Esophagus muscularis mucosa (tissue), 4 donors: ENCODE data around the gene IQCH. TPM values are rescaled to one million over a fixed set of nuclear protein-coding genes. Genes with fewer than 3 reads are reported as not detected.
"Not testable (repeated sequence)": the region's sequence is repeated elsewhere in the genome, so short reads cannot be mapped to it uniquely, and the experiment has no call there.

Experiments
- DNase-seq: peaks from one replicate; pipeline ENCODE4 v3.0.0-alpha.2; 2017; ENCODE audit errors: extremely low spot score
- H3K27ac ChIP-seq, 4 donors: fragments of 200-600 bp; sonication (generic); replicated peaks in 1 of 4; 1 replicate in 3 of 4; 2 replicates in 1 of 4; pipeline ENCODE4 v1.5.1; 2016 to 2019; ENCODE audit warnings: mild to moderate bottlenecking in 1 of 4
- H3K27me3 ChIP-seq, 4 donors: fragments of 200-600 bp; sonication (generic); one replicate each; pipeline versions ENCODE4 v1.5.1 to v1.6.0; 2016 to 2019
- H3K36me3 ChIP-seq, 4 donors: fragments of 200-600 bp; sonication (generic); one replicate each; pipeline ENCODE4 v1.5.1; 2016 to 2019
- H3K4me1 ChIP-seq, 4 donors: fragments of 200-600 bp; sonication (generic); one replicate each; pipeline ENCODE4 v1.5.1; 2016 to 2019
- H3K4me3 ChIP-seq, 4 donors: fragments of 200-600 bp; sonication (generic); 1 replicate in 2 of 4; 2 replicates in 2 of 4; pipeline ENCODE4 v1.5.1; 2016 to 2019; ENCODE audit warnings: mild to moderate bottlenecking in 4 of 4, moderate library complexity in 1 of 4
- H3K9me3 ChIP-seq, 4 donors: fragments of 200-600 bp; sonication (generic); 1 replicate in 3 of 4; 2 replicates in 1 of 4; pipeline ENCODE4 v1.5.1; 2016 to 2019
- CTCF ChIP-seq, 3 experiments: fragments of 200-600 bp in 2 of 3; fragments of 450-650 bp in 1 of 3; sonication (generic) in 2 of 3; IDR thresholded peaks; one replicate each; pipeline ENCODE4 v1.5.1; 2017 to 2019; ENCODE audit warnings: antibody characterized with exemption in 3 of 3, mild to moderate bottlenecking in 2 of 3, moderate library complexity in 1 of 3
- EP300 ChIP-seq: sonication (generic); formaldehyde crosslinking; IDR thresholded peaks from one replicate; pipeline ENCODE4 v1.6.1; 2017; ENCODE audit warnings: antibody characterized with exemption
- POLR2A ChIP-seq: fragments of 450-650 bp; IDR thresholded peaks from one replicate; pipeline ENCODE4 v1.6.1; 2017; ENCODE audit warnings: antibody characterized with exemption, moderate library complexity, mild to moderate bottlenecking, low read depth
- POLR2AphosphoS5 ChIP-seq, 2 donors: sonication (generic); formaldehyde crosslinking; IDR thresholded peaks; one replicate each; pipeline ENCODE4 v1.6.1; 2017; ENCODE audit warnings: antibody characterized with exemption in 2 of 2
- WGBS: methylation state at CpG from one replicate; pipeline ENCODE4 v1.1.5; 2018; 5-methylcytosine and 5-hydroxymethylcytosine counted together
- intact Hi-C: fragments of 100-400 bp; cut with DNase I; formaldehyde crosslinking; loops from one replicate; pipeline ENCODE4 v1.15.1; 2023
- total RNA-seq, 4 donors: library from RNA; depleted of rRNA; stranded (reverse); fragments of >200 nt; gene quantifications; one replicate each; pipeline versions ENCODE4 v1.1.0 to v1.2.1, GENCODE V29; 2016

The IQCH gene
- total RNA-seq, 4 donors from 2014 or later, result 0.58 to 2.4 (median 1.2) TPM

- intact Hi-C loops, result loop anchor here (2.0 to 5.0 kb wide), 2 partner anchors 56 to 189 kb away; partner anchors contain the start of gene SMAD3
- Histone ChIP-seq H3K27me3 (no peaks in the 10 kb centered on the region), H3K27ac (peak overlapping the region; percentile 86 to 94 (median 90)), H3K4me1 (peaks cover 9 to 26% (median 20%) of the 10 kb centered on the region in 4 donors), H3K9me3 (no peaks in the 10 kb centered on the region), H3K4me3 (peak overlapping the region; percentile 81 to 88 (median 86)), H3K36me3 (no peaks in the 10 kb centered on the region)
- WGBS, result 46% methylated on average over 15 of the region's 15 CpGs
- TF ChIP-seq CTCF (IDR thresholded peaks at IDR 0.05) (no peak), EP300 (no peak), POLR2AphosphoS5 (IDR thresholded peaks at IDR 0.05) (no peak), POLR2A (no peak)
- DNase-seq, result no peak
Observed at GRCh38 chr15:67253549-67254237, 893 bp upstream of the IQCH start.

GRCh38 chr15:67256051-67256450, 1.5 kb downstream of the IQCH start:
- DNase-seq, result no peak
- Histone ChIP-seq H3K27me3 (no peaks in the 10 kb centered on the region), H3K4me3 (no peak overlapping the region), H3K27ac (no peak overlapping the region), H3K4me1 (peaks cover 9 to 21% (median 17%) of the 10 kb centered on the region in 4 donors), H3K9me3 (no peaks in the 10 kb centered on the region), H3K36me3 (no peaks in the 10 kb centered on the region)
- 81% methylated on average over 3 of the region's 3 CpGs for WGBS
- TF ChIP-seq POLR2A (no peak), EP300 (no peak), POLR2AphosphoS5 (IDR thresholded peaks at IDR 0.05) (no peak), CTCF (IDR thresholded peaks at IDR 0.05) (no peak)
- intact Hi-C loops, result no loop called here

GRCh38 chr15:67258412-67258811, 3.8 kb downstream of the IQCH start:
- intact Hi-C loops, DNase-seq, H3K27me3 ChIP-seq, H3K4me3 ChIP-seq, H3K27ac ChIP-seq, H3K9me3 ChIP-seq, H3K36me3 ChIP-seq: not testable (repeated sequence)
- H3K4me1 ChIP-seq, result peaks cover 4 to 11% (median 7%) of the 10 kb centered on the region in 4 donors
- 97% methylated on average over 3 of the region's 3 CpGs for WGBS

GRCh38 chr15:67259379-67259778, 4.8 kb downstream of the IQCH start:
- DNase-seq, result no peak
- Histone ChIP-seq H3K9me3 (no peaks in the 10 kb centered on the region), H3K4me3 (no peak overlapping the region), H3K36me3 (no peaks in the 10 kb centered on the region), H3K27me3 (no peaks in the 10 kb centered on the region), H3K4me1 (peaks cover 0 to 6% (median 2%) of the 10 kb centered on the region in 4 donors), H3K27ac (no peak overlapping the region)
- intact Hi-C loops, result no loop called here
- no peak for TF ChIP-seq POLR2A
- no peak for TF ChIP-seq CTCF (IDR thresholded peaks at IDR 0.05)
- TF ChIP-seq EP300, result no peak
- TF ChIP-seq POLR2AphosphoS5 (IDR thresholded peaks at IDR 0.05), result no peak

- TF ChIP-seq CTCF (IDR thresholded peaks at IDR 0.05) (no peak), POLR2A (no peak), POLR2AphosphoS5 (IDR thresholded peaks at IDR 0.05) (no peak), EP300 (no peak)
Observed at GRCh38 chr15:67259806-67260205, 5.2 kb downstream of the IQCH start.

More at GRCh38 chr15:67259806-67260205, 5.2 kb downstream of the IQCH start:
- DNase-seq, result no peak
- Histone ChIP-seq H3K9me3 (no peaks in the 10 kb centered on the region), H3K36me3 (no peaks in the 10 kb centered on the region), H3K27ac (no peak overlapping the region), H3K27me3 (no peaks in the 10 kb centered on the region), H3K4me3 (no peak overlapping the region), H3K4me1 (peaks cover 0 to 6% (median 2%) of the 10 kb centered on the region in 4 donors)
- intact Hi-C loops, result no loop called here
